ENCODE data around the gene STS.

Gene STS

DNA sequence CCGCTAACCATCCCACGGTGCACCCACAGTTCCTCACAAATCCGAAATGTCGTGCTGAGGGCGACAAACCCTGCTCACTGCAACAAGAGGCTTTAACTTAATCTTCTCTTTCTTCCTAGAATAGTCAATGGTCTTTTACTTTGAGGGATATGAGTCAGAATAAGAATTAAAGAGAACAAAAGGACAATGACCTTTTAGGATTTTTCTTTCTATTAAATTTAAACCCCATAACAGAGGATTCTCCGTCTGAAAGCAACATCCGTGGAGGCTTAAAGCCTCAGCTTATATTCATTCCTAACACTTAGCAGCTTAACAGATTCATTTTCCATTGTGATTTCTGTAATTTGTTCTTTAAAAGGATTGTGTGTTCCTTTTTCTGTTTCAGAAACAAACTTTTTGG, 45.4 kb downstream of the STS start:
- Histone ChIP-seq H2AFZ (ENCODE audit: low read depth, low read length) (no peak overlapping the region), H3K27me3 (ENCODE audit: insufficient read depth, low read length, poor library complexity) (no peaks in the 10 kb centered on the region), H4K20me1 (ENCODE audit: insufficient read depth, low read length) (no peaks in the 10 kb centered on the region), H3K4me1 (ENCODE audit: insufficient read depth, low read length) (no peaks in the 10 kb centered on the region), H3K27ac (ENCODE audit: low read length) (no peak overlapping the region), H3K79me2 (ENCODE audit: insufficient read depth, low read length) (no peaks in the 10 kb centered on the region), H3K36me3 (ENCODE audit: insufficient read depth, low read length) (peaks cover 14% of the 10 kb centered on the region), H3K9me3 (ENCODE audit: insufficient read depth, low read length, severe bottlenecking) (no peaks in the 10 kb centered on the region), H3K9ac (ENCODE audit: low read depth, low read length) (no peak overlapping the region), H3K4me3 (ENCODE audit: low read depth in 1 of 2, low read length in 2 of 2) (no peak overlapping the region), H3K4me2 (ENCODE audit: insufficient read depth, low read length) (no peak overlapping the region)
- DNase-seq, result no peak
- ATAC-seq (ENCODE audit: insufficient read depth, low read depth), result no peak
- TF ChIP-seq, protein P1, sequence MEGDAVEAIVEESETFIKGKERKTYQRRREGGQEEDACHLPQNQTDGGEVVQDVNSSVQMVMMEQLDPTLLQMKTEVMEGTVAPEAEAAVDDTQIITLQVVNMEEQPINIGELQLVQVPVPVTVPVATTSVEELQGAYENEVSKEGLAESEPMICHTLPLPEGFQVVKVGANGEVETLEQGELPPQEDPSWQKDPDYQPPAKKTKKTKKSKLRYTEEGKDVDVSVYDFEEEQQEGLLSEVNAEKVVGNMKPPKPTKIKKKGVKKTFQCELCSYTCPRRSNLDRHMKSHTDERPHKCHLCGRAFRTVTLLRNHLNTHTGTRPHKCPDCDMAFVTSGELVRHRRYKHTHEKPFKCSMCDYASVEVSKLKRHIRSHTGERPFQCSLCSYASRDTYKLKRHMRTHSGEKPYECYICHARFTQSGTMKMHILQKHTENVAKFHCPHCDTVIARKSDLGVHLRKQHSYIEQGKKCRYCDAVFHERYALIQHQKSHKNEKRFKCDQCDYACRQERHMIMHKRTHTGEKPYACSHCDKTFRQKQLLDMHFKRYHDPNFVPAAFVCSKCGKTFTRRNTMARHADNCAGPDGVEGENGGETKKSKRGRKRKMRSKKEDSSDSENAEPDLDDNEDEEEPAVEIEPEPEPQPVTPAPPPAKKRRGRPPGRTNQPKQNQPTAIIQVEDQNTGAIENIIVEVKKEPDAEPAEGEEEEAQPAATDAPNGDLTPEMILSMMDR (IDR thresholded peaks at IDR 0.05; ENCODE audit: borderline replicate concordance, extremely low read depth, low read length, poor library complexity, severe bottlenecking), result no peak
- no peak for TF ChIP-seq EZH2 (IDR thresholded peaks at IDR 0.05; ENCODE audit: borderline replicate concordance, low read depth, low read length, severe bottlenecking)

DNA sequence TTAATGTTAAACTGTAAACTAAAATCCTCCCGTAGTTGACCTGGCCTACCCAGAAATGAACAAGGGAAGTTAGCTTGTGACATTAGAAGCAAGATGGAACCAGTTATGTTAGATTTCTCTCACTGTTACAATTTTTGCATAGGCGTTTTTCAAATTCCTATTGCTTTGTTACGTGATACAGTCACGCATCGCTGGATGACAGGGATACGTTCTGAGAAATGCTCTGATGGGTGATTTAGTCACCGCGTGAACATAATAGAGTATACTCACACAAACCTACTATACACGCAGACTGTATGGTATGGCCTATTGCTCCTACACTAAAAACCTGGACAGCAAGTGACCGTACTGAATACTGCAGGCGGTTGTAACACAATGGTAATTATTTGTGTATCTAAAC, 47.1 kb downstream of the STS start:
- DNase-seq (no peak), ATAC-seq (ENCODE audit: insufficient read depth, low read depth) (no peak)
- no peak overlapping the region for H2AFZ ChIP-seq (ENCODE audit: low read depth, low read length)

More for the DNA sequence above, 47.1 kb downstream of the STS start:
- no peaks in the 10 kb centered on the region for H3K27me3 ChIP-seq (ENCODE audit: insufficient read depth, low read length, poor library complexity)
- no peak overlapping the region for H3K4me2 ChIP-seq (ENCODE audit: insufficient read depth, low read length)
- no peaks in the 10 kb centered on the region for H3K4me1 ChIP-seq (ENCODE audit: insufficient read depth, low read length)
- no peak overlapping the region for H3K9ac ChIP-seq (ENCODE audit: low read depth, low read length)
- H3K79me2 ChIP-seq (ENCODE audit: insufficient read depth, low read length), result no peaks in the 10 kb centered on the region
- no peaks in the 10 kb centered on the region for H3K9me3 ChIP-seq (ENCODE audit: insufficient read depth, low read length, severe bottlenecking)
- no peak for TF ChIP-seq EZH2 (IDR thresholded peaks at IDR 0.05; ENCODE audit: borderline replicate concordance, low read depth, low read length, severe bottlenecking)
- TF ChIP-seq, protein P1 (IDR thresholded peaks at IDR 0.05; ENCODE audit: borderline replicate concordance, extremely low read depth, low read length, poor library complexity, severe bottlenecking), result no peak
- no peaks in the 10 kb centered on the region for H4K20me1 ChIP-seq (ENCODE audit: insufficient read depth, low read length)
- no peak overlapping the region for H3K27ac ChIP-seq (ENCODE audit: low read length)
- H3K36me3 ChIP-seq (ENCODE audit: insufficient read depth, low read length), result peaks cover 14% of the 10 kb centered on the region
- H3K4me3 ChIP-seq (ENCODE audit: low read depth in 1 of 2, low read length in 2 of 2), result no peak overlapping the region

Measured in DND-41 (cell line).